A172 (cell line): ENCODE results near the gene TMEM236. TPM values are rescaled to one million over a fixed set of nuclear protein-coding genes. Genes with fewer than 3 reads are reported as not detected.

ENCODE experiments used
- DNase-seq: peaks from one replicate; pipeline ENCODE4 v3.0.0-alpha.2; 2015; ENCODE audit warnings: low spot score
- total RNA-seq: library from RNA; depleted of rRNA; stranded (reverse); fragments of >200 nt; shearing (Covaris generic); gene quantifications from 2 replicates; pipeline ENCODE4 v1.2.3, GENCODE V29; 2014

Gene TMEM236
- total RNA-seq, 1 experiment from 2014 or later, result 0.05 TPM

DNA sequence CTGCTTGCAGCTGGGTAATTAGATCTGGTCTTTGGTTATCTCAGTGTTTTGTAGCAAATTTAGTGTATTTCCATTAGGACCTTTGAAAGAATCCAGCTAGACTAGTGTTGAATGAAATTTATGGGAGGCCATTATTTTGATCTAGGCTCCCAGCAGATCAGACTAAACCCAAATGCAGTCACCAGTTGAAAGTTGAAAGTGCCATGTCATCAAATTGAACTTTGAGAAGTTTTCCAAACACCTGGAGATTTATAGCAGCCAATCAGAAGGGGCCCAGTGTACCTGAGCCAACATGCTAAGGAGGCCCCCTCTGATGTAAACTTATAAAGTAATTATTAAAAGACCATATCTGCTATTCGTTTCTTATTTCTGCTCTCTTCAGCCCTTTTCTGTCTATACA, 11.3 kb upstream of the TMEM236 start:
- no peak for DNase-seq

GRCh38 chr10:17742918-17743317, 9.1 kb upstream of the TMEM236 start:
- DNase-seq, result peak; percentile 44

DNA sequence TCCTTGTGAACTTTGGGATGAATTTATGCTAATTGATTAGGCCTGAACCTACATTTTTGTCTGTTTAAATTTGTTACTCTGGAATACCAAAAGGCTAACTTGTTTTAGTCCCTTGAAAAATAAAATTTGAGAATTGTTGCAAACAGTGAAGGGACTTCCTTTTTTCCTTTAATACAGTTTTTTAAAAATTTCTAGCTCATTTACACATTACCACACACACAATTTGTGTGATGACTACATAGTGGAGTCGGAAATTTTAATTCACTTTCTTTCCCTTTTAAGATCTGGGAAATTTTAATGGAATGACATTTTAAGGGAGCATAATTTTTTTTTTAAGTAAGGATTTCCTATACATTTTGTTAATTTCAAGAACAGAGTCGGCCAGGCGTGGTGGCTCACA, 8.6 kb upstream of the TMEM236 start:
- no peak for DNase-seq

- DNase-seq, result no peak
These were observed 7.6 kb upstream of the TMEM236 start for GRCh38 chr10:17744341-17744861.

DNA sequence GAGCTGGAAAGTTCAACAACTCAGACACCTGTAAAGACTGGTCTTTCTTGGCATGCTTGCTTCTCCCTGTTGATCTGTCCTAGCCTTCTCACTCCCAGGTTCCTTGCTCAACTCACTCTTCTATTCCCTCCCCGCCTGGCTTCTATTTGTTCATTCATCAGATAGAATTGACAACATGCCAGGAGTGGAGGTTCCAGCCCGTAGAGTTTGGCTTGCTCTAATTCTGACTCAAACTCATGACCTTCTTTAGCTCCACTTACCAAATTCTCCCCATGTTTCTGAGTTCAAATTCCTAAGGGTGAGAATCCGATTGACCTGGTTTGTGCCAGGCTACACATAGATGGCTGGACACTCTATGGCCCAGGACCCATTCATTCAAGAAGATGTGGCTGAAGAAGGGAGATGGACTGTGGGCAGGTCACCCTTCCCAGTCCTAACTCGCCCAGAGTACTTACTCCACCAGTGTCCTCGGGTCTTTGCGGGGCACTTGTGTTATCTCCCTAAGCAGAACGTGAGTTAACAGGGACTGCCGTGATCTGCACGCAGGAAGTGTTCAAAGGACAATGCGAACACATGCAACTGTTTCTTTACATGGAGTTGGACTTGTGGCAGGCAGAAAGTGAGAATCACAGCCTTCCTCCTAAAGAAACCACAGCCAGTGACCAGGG, 4.0 kb upstream of the TMEM236 start:
- DNase-seq, result no peak

DNA sequence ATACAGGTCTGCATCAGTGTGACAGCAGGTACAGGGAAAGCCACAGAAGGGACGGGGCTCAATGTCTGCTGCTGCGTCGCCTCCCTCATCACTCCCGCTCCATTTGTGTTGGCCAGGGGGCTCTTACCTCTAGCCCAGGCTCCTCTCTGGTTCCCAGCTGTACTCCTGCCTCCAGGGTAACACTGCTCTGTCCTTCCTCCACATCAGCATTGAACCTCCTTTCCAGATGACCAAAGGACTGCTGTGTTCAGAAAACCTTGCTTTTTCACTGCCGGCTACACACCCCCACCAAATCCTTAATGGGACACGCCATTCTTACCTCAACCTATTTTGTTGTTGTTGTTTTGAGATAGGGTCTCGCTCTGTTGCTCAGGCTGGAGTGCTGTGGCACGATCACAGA, 2.1 kb upstream of the TMEM236 start:
- DNase-seq, result no peak

DNA sequence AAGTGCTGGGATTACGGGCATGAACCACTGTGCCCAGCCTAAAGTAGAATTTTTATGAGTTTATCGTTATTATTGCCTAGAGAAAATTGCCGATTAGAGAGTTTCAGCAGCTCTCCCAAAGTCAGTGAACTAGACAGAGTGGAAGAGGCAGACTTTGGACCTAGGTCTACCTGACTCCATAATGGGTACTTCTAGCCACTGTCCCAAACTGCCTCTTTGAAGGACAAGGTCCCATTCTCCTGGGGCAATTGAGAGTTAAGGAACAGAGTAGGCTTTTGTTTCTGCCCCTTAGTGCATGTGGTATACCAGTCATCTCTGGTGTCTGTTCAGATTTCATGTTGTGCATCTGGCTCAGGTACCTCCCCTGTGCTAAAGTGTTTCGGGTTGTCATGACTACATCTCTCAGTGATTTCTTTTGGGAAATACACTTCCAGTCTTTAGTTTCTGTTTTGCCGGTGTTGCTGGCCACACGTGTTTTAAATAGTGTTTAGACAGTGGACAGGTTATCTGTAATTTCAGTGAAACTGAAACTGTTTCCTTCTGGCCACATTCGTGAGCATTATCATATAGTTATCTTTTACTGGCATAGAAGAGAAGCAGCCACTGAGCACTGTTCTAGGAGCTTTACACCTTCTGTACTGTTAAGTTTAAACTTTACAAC, 4.7 kb downstream of the TMEM236 start:
- DNase-seq, result peak; percentile 14

GRCh38 chr10:17758200-17758599, 6.2 kb downstream of the TMEM236 start:
- no peak for DNase-seq

DNA sequence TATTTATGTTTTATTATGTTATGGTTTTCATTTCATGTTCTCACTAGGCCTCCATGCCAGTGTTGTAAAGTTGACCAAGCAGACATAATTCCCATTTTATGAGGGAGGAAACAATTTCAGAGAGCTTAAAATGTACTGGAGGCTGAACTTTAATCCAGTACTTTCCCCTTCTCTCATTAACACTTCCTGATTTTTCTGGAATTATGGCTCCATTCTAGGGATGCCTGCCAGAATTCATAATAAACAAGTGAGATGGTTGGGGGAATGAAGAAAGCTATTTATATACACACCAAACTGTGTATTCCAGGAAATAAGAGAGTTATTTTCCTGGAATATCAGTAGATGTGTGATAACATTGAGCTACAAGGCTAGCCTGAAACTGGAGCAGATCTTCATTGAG, 6.9 kb downstream of the TMEM236 start:
- no peak for DNase-seq

- DNase-seq, result no peak
These were observed 12.1 kb downstream of the TMEM236 start for GRCh38 chr10:17764142-17764541.

GRCh38 chr10:17765602-17766001, 13.6 kb downstream of the TMEM236 start:
- DNase-seq, result no peak

DNA sequence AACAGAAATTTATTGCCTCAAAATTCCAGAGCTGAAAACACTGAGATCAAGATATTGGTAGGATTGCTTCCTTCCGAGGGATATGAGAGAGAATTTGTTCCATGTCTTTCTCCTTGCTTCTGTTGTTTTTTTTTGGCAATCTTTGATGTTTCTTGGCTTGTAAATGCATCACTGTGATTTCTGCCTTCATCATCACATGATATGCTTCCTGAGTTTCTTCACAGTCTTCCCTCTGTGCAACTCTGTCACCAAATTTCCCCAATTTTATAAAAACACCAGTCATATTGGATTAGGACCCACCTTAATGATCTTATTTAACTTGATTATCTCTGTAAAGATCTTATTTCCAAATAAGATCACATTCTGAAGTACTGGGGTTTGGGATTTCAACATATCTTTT, 14.7 kb downstream of the TMEM236 start:
- DNase-seq, result no peak

GRCh38 chr10:17768496-17768895, 16.5 kb downstream of the TMEM236 start:
- DNase-seq, result no peak

DNA sequence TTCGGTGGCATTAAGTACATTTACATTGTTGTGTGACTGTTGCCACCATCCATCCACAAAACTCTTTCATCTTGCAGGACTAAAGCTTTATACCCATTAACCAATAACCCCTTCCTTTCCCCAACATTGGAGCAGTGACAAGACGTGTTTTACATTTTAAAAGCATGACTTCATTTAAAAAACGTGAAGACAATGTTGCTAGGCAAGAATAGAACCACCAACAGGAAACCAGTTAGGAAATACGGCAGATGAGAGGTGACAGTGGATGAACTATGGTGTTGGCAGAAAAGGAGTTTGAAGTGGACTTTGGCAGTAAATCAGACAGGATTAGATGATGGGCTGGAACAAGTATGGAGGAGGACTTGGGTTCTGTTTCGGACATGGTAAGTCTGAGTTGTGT, 17.0 kb downstream of the TMEM236 start:
- peak; percentile 18 for DNase-seq

DNA sequence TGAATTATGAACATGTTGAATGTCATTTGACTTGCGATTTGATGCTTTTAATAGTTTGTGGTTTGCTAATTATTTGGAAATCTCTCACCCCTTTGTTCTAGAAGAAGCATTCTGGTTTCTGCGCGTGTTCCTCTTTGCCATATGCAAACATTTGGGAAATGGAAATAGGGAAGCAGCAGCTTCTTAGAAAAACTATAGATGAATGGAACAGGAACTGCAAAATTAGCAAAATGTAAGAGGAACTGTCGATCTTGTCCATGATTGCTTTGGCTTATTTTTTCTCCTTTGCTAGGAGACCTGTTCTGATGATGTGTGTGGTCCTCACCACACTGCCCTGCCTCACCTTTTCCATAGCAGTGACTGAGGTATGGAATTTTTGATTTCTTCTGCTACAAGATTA, 19.0 kb downstream of the TMEM236 start:
- no peak for DNase-seq

DNA sequence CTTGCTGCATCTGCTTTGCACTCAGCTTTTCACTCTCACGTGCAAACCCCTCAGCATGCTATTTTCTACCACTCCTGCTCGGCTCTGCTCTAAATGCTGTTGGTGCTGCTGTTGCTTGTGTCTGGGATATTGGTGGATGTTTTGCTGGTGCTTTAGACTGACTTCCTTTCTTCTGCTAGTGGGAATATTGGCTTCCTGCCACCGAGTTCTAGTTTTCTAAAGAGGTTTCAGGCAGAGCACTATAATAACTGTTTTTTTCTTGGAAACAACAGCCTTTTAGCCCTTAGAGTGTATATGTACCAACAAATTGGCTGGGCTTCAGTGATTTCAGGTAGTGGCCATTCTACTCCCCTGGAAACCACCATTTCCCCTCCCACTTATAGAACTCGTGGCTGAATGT, 27.8 kb downstream of the TMEM236 start:
- no peak for DNase-seq

- DNase-seq, result no peak
These were observed 28.7 kb downstream of the TMEM236 start for GRCh38 chr10:17780727-17781126.

GRCh38 chr10:17781856-17782255, 29.9 kb downstream of the TMEM236 start:
- DNase-seq, result no peak

DNA sequence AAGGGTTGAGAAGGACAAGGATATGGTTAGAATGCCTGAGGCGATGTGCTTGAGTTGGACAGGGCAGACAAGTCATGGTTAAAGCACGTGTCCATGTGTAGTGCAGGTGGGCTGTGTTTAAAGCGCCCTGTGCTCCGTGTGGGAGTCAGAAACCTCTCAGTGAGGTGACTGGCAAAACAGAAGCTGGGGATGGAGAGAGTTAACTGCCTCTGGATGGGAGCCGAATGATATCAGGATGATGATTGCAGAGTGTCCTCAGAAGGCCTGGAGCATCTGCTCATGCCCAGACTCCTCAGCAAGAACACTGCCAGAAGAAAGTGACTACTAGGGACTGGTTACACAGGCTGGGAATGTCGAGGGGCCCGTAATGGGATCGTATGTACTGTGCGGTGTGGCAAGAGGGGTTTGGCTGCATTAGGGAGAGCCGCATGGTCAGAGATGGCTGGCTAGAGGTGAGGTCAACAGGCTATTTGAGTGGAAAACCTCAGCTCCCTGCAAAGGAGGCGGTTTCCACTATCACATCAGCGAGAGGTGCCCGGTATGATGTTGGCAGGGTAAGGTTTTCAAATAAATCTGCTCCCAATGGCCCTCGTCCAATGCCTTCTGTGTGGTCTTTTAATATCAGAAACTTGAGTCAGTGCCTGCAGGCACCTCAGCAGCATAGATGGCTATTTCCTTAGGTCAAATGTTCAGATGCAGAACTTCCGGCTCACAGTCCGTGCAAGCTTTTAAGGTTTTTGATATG, 31.1 kb downstream of the TMEM236 start:
- DNase-seq, result peak; percentile 86

GRCh38 chr10:17783751-17784150, 31.8 kb downstream of the TMEM236 start:
- no peak for DNase-seq

GRCh38 chr10:17784688-17785087, 32.7 kb downstream of the TMEM236 start:
- peak; percentile 40 for DNase-seq

GRCh38 chr10:17785276-17785930, 33.4 kb downstream of the TMEM236 start:
- no peak for DNase-seq
